ENCODE measurements around the gene ATRIP.

DNA sequence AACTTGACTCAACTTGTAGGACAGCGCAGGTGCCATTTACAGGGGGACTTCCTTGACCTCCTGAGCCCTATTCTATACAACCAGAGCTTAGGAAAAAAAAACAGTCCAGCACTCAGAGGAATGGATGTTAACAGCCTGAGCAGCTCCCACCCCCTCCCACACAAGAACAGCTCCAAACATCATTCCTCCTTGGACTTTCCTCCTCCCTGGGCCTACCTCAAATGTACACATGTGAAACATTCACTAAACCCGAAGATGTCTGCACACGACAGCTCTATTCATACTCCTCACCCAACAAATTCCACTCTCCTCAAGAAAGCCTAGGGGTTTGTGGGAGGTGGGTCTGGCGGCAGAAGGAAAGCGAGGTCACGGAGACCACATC lies 503 bp upstream of the ATRIP start:
- TF ChIP-seq, protein P1, sequence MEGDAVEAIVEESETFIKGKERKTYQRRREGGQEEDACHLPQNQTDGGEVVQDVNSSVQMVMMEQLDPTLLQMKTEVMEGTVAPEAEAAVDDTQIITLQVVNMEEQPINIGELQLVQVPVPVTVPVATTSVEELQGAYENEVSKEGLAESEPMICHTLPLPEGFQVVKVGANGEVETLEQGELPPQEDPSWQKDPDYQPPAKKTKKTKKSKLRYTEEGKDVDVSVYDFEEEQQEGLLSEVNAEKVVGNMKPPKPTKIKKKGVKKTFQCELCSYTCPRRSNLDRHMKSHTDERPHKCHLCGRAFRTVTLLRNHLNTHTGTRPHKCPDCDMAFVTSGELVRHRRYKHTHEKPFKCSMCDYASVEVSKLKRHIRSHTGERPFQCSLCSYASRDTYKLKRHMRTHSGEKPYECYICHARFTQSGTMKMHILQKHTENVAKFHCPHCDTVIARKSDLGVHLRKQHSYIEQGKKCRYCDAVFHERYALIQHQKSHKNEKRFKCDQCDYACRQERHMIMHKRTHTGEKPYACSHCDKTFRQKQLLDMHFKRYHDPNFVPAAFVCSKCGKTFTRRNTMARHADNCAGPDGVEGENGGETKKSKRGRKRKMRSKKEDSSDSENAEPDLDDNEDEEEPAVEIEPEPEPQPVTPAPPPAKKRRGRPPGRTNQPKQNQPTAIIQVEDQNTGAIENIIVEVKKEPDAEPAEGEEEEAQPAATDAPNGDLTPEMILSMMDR (IDR thresholded peaks at IDR 0.05): no peak
- TF ChIP-seq, protein P2, sequence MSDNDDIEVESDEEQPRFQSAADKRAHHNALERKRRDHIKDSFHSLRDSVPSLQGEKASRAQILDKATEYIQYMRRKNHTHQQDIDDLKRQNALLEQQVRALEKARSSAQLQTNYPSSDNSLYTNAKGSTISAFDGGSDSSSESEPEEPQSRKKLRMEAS (IDR thresholded peaks at IDR 0.05): no peak
- TF ChIP-seq MAFK (IDR thresholded peaks at IDR 0.05; ENCODE audit: partially characterized antibody) (no peak), JUN (IDR thresholded peaks at IDR 0.05) (no peak), NFE2L2 (conservative IDR thresholded peaks at IDR 0.05; ENCODE audit: low read length) (no peak), ZC3H11A (IDR thresholded peaks at IDR 0.05) (no peak), RFX5 (IDR thresholded peaks at IDR 0.05) (no peak), CHD2 (IDR thresholded peaks at IDR 0.05; ENCODE audit: low read length, partially characterized antibody) (no peak), POLR2A (IDR thresholded peaks at IDR 0.05; ENCODE audit: low read length) (no peak), ESRRA (IDR thresholded peaks at IDR 0.05; ENCODE audit: borderline replicate concordance, low read length) (no peak)
- TF ChIP-seq, protein P3, sequence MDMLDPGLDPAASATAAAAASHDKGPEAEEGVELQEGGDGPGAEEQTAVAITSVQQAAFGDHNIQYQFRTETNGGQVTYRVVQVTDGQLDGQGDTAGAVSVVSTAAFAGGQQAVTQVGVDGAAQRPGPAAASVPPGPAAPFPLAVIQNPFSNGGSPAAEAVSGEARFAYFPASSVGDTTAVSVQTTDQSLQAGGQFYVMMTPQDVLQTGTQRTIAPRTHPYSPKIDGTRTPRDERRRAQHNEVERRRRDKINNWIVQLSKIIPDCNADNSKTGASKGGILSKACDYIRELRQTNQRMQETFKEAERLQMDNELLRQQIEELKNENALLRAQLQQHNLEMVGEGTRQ (IDR thresholded peaks at IDR 0.05): no peak

All from A549 (cell line).